Choroid plexus epithelial cell (primary cell): Measurements from ENCODE around the gene ST8SIA4.

Experiments used
- DNase-seq: peaks from one replicate; pipeline ENCODE4 v3.0.0-alpha.2; 2010; ENCODE audit warnings: low read depth
- H3K4me3 ChIP-seq: 2 replicates; pipeline ENCODE4 v1.5.1; 2011; ENCODE audit warnings: low read depth, mild to moderate bottlenecking, control low read depth, low read length, moderate library complexity
- CTCF ChIP-seq: conservative IDR thresholded peaks from 2 replicates; pipeline ENCODE4 v1.5.1; 2011; ENCODE audit warnings: low read depth, mild to moderate bottlenecking, control low read depth, inconsistent platforms, low read length, moderate library complexity

Gene ST8SIA4, protein sequence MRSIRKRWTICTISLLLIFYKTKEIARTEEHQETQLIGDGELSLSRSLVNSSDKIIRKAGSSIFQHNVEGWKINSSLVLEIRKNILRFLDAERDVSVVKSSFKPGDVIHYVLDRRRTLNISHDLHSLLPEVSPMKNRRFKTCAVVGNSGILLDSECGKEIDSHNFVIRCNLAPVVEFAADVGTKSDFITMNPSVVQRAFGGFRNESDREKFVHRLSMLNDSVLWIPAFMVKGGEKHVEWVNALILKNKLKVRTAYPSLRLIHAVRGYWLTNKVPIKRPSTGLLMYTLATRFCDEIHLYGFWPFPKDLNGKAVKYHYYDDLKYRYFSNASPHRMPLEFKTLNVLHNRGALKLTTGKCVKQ

DNA sequence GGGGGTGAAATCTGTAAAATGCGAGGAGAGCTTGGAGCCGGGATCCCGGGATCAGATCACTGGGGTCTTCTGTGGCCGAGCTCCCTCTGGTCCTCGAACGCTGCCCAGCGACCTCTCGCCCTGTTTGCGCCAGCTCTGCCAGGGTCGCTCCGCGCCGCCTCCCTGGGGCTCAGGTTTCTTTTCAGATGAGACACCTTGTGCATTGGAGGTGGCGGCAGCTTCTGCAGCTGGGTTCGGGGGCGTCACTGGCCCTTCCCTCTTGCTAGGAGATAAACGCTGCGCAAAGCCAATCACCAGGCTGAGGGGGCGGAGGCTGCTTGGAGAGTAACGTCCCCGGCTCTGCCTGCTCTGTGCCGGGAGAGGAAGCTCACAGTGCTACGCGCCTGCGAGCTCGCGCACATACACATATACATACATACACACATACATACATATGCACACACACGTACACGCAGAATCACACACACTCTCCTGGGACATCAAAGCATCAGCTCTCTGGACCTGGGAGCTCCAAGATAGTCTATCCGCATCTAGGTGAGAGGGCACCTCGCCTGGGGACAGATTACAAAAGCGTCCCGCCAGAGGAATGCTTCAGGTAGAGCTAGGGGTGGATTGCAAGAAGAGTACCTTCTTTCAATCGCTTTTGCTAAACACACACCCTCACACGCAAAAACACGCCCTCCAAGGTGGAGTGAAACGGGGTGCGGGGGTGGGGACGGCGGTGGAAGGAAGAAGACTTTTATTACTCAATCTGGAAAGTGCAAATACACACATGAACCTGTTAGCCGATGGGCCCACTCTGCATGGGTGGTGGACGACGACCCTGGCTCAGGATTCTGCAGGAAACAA, at the start of gene ST8SIA4:
Gene ST8SIA4, minus strand, starts transcription at position 244 of the 849 bp plus-strand sequence. CDS start 327 bp downstream, outside the sequence.
- H3K4me3 ChIP-seq: peak within 1 kb of the TSS; percentile 71
- DNase-seq: peak; percentile 78
- no peak for TF ChIP-seq CTCF

DNA sequence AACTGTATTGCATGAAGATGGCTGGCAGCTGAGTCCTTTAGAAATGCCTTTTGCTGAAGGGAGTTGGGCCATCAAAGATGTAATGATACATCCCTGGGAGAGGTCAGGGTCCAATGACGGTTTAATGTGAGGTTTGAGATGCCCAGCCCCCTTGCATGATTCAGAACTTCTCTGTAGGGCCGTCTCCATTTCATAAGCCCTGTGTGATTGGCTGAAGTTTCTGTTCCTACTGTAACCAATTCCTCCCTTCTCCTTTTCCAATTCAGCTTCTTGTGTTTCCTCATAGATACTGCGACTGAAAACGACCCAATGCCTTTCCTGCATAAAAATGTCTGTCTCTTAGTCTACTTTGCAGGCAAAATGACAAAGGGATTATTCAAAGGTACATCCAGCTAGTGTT, 47.9 kb upstream of the ST8SIA4 start:
- TF ChIP-seq CTCF: no peak
- DNase-seq: no peak
- H3K4me3 ChIP-seq: no peak overlapping the region

DNA sequence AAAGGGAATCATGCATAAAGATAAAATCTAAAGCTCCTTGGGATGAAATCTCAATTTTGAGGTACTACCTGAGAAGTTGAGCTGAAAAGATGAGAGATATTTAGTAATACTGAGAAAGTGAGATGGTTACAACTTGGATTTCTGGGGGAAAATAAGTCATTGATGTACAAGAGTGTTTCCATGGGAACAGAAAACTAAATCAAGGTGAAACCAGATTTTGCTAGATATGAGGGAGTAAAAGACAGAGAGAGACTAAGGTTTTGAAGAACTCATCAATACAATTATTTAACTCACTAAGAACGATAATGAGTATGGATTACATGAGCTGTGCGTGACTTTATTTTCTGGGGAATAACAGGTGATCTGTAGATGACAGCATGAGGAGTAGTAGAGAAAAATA, 10.2 kb upstream of the ST8SIA4 start:
- no peak overlapping the region for H3K4me3 ChIP-seq
- DNase-seq: no peak
- no peak for TF ChIP-seq CTCF

DNA sequence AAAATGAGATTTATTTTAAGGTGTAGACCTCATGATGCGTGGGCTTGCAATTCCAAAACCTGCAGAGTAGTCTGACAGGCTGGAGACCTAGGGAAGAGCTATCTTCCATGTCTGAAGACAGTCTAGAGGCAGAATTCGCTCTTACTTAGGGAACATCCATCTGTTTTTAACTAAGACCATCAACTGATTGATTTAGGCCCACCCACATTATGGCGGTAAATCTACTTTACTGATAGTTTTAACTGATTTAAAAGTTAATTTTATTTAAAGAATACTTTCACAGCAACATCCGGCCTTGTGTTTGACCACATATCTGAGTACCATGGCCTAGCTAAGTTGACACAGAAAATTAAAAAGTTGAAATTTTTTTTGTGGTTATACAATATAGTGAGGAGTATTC, 6.0 kb upstream of the ST8SIA4 start:
- H3K4me3 ChIP-seq: no peak overlapping the region
- TF ChIP-seq CTCF: no peak
- DNase-seq: no peak

GRCh38 chr5:100905259-100905914, 2.3 kb upstream of the ST8SIA4 start:
- no peak for DNase-seq
- no peak overlapping the region for H3K4me3 ChIP-seq
- TF ChIP-seq CTCF: no peak

DNA sequence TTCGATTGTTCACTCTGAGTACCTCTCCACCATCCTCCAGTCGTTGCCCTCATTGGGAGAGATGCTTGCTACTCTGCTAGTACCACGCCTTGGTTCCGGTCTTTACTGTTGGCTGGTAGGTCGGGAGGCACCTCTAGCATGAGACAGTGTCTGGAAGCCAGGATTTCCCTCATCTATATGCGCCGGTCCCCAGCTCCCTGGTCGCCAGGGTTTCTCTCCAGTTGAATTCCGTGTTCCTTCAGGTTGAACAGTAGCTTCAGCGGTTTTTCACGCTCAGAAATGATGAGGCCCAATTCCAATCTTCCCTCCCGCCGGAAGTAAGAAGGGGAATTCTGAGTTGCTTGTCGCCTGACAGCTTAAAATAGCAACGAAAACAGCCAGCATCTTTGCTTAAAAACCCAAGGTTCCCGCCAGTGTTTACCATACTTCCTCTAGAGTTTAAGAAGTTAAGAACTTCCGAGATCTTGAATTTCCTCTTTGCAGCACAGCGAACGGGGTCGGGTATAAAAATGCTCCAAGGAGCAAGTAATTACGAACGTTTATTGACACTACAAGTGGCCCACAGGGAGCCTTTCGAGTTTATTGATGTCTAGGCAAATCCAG, 1.3 kb upstream of the ST8SIA4 start:
- DNase-seq: no peak
- peak overlapping the region; percentile 71 for H3K4me3 ChIP-seq

More for the DNA sequence above, 1.3 kb upstream of the ST8SIA4 start:
- TF ChIP-seq CTCF: no peak
